ENCODE measurements around the gene POT1. TPM values are rescaled to one million over a fixed set of nuclear protein-coding genes. Genes with fewer than 3 reads are reported as not detected.

The POT1 gene
- total RNA-seq, 4 donors from 2014 or later: 7.4 to 30.0 (median 16.2) TPM

GRCh38 chr7:124898531-124898930 lies 31.1 kb downstream of the POT1 start:
- no peak overlapping the region for H3K4me3 ChIP-seq
- H3K27me3 ChIP-seq: no peaks in the 10 kb centered on the region
- H3K36me3 ChIP-seq: peaks cover 8% of the 10 kb centered on the region
- no peaks in the 10 kb centered on the region for H3K9me3 ChIP-seq
- 89% methylated on average over 1 of the region's 1 CpG for WGBS
- H3K27ac ChIP-seq: no peak overlapping the region
- no peak for DNase-seq (ENCODE audit: low spot score in 2 of 2)
- no peak for TF ChIP-seq EP300 (IDR thresholded peaks at IDR 0.05)
- no peak for TF ChIP-seq POLR2A (IDR thresholded peaks at IDR 0.05)
- no peak for TF ChIP-seq CTCF (IDR thresholded peaks at IDR 0.05)
- TF ChIP-seq POLR2AphosphoS5 (IDR thresholded peaks at IDR 0.05): no peak
- H3K4me1 ChIP-seq: no peaks in the 10 kb centered on the region

- Histone ChIP-seq H3K4me3 (no peak overlapping the region), H3K4me1 (no peaks in the 10 kb centered on the region), H3K27me3 (no peaks in the 10 kb centered on the region), H3K27ac (no peak overlapping the region), H3K36me3 (peaks cover 19% of the 10 kb centered on the region), H3K9me3 (no peaks in the 10 kb centered on the region)
- no peak for DNase-seq (ENCODE audit: low spot score in 2 of 2)
- TF ChIP-seq POLR2AphosphoS5 (IDR thresholded peaks at IDR 0.05): no peak
- no peak for TF ChIP-seq EP300 (IDR thresholded peaks at IDR 0.05)
- TF ChIP-seq POLR2A (IDR thresholded peaks at IDR 0.05): no peak
- no peak for TF ChIP-seq CTCF (IDR thresholded peaks at IDR 0.05)
- WGBS: 98% methylated on average over 3 of the region's 3 CpGs
These were observed 33.6 kb downstream of the POT1 start for GRCh38 chr7:124896001-124896400.

- TF ChIP-seq CTCF (IDR thresholded peaks at IDR 0.05) (no peak), EP300 (IDR thresholded peaks at IDR 0.05) (no peak), POLR2AphosphoS5 (IDR thresholded peaks at IDR 0.05) (no peak), POLR2A (IDR thresholded peaks at IDR 0.05) (no peak)
- Histone ChIP-seq H3K4me3 (no peak overlapping the region), H3K9me3 (no peaks in the 10 kb centered on the region), H3K36me3 (peaks cover 30% of the 10 kb centered on the region), H3K27ac (no peak overlapping the region), H3K27me3 (no peaks in the 10 kb centered on the region), H3K4me1 (no peaks in the 10 kb centered on the region)
- WGBS: 81% methylated on average over 1 of the region's 1 CpG
- DNase-seq (ENCODE audit: low spot score in 2 of 2): no peak
These were observed 36.3 kb downstream of the POT1 start for GRCh38 chr7:124893140-124893827.

GRCh38 chr7:124887247-124887646 lies 42.4 kb downstream of the POT1 start:
- 87% methylated on average over 3 of the region's 3 CpGs for WGBS
- no peak overlapping the region for H3K27ac ChIP-seq
- no peak for DNase-seq (ENCODE audit: low spot score in 2 of 2)

More at GRCh38 chr7:124887247-124887646, 42.4 kb downstream of the POT1 start:
- no peak for TF ChIP-seq POLR2AphosphoS5 (IDR thresholded peaks at IDR 0.05)
- no peak for TF ChIP-seq POLR2A (IDR thresholded peaks at IDR 0.05)
- no peak for TF ChIP-seq EP300 (IDR thresholded peaks at IDR 0.05)
- TF ChIP-seq CTCF (IDR thresholded peaks at IDR 0.05): no peak
- Histone ChIP-seq H3K36me3 (peaks cover 29% of the 10 kb centered on the region), H3K9me3 (no peaks in the 10 kb centered on the region), H3K4me1 (no peaks in the 10 kb centered on the region), H3K27me3 (no peaks in the 10 kb centered on the region), H3K4me3 (no peak overlapping the region)

All from suprapubic skin (tissue), 4 donors.